ENCODE measurements around the gene AVP. TPM values are rescaled to one million over a fixed set of nuclear protein-coding genes. Genes with fewer than 3 reads are reported as not detected.
A peak's percentile ranks its signal among the peaks of the same experiment; 100 is the strongest.
"Not testable (repeated sequence)": the region's sequence is repeated elsewhere in the genome, so short reads cannot be mapped to it uniquely, and the experiment has no call there.

The AVP gene
- total RNA-seq, 1 donor from 2014 or later = not detected

DNA sequence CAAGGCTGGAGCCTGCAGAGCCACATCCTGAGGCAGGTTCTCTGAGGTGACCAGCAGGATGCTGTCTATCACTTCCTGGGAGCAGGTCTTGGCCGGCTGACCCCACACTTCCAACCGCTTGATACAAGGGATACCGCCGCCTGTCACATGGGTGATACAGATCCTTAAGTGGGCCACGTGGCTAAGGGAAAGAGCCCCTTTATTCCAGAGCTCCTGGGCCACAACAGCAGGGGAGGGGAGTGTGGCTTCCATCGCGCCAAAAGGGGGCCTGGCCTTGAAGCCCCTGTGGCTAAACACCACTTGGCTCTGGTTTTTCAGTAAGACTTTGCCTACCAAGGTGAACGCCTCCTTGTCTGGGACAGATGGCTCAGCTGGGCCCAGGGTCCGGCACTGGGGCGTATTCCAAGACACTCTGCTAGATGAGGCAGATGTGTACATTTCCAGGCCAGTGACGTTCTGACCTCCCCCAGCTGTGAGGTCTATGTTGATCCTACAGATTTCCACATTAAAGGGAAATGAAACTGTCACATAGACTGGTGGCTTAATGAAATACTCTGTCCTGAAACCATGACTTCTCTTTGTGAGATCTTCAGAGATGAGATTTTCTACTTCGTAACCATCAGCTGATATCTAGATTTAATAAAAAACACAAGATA, 37.6 kb upstream of the AVP start:
- H3K9me3 Mint-ChIP-seq = peaks cover 4% of the 10 kb centered on the region
- H3K27ac Mint-ChIP-seq = no peak overlapping the region
- no peaks in the 10 kb centered on the region for H3K27me3 Mint-ChIP-seq
- H3K4me3 Mint-ChIP-seq = no peak overlapping the region
- DNase-seq (ENCODE audit: extremely low spot score, unreplicated experiment) = no peak
- TF ChIP-seq, protein P1, sequence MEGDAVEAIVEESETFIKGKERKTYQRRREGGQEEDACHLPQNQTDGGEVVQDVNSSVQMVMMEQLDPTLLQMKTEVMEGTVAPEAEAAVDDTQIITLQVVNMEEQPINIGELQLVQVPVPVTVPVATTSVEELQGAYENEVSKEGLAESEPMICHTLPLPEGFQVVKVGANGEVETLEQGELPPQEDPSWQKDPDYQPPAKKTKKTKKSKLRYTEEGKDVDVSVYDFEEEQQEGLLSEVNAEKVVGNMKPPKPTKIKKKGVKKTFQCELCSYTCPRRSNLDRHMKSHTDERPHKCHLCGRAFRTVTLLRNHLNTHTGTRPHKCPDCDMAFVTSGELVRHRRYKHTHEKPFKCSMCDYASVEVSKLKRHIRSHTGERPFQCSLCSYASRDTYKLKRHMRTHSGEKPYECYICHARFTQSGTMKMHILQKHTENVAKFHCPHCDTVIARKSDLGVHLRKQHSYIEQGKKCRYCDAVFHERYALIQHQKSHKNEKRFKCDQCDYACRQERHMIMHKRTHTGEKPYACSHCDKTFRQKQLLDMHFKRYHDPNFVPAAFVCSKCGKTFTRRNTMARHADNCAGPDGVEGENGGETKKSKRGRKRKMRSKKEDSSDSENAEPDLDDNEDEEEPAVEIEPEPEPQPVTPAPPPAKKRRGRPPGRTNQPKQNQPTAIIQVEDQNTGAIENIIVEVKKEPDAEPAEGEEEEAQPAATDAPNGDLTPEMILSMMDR (conservative IDR thresholded peaks at IDR 0.05) = no peak
- peaks cover 21% of the 10 kb centered on the region for H3K36me3 Mint-ChIP-seq
- no peaks in the 10 kb centered on the region for H3K4me1 Mint-ChIP-seq (ENCODE audit: unreplicated experiment)

DNA sequence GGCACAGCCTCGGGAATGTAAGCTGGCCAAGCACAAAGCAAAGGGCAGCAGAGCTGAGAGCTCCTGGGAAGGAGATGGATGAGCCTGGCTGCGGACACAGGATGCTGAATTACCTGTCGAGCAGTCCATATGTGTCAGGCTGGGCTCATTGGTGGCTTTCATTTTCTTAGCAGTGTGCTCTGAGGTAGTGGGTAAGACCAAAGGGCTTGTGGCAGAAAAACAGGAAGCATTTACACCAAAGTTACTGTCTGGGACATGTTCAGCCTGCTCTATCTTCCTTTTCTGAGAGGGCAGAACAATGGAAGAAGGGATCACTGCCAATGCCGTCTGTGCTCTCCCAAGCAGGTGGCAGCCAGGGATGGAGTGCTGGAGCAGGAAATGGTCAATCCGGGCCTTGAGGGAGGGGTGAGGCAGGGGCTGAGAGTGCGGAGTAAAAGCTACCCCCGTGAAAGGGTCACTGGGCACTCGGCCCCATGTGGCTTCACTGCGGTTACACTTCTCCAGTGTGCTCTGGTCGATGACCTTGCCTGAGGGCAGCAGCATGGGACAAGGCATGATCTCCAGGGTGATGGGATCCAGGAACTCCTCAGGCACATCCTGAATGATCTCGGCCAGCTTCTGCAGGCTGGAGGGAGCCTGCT, 36.9 kb upstream of the AVP start:
- no peak for DNase-seq (ENCODE audit: extremely low spot score, unreplicated experiment)
- no peak overlapping the region for H3K27ac Mint-ChIP-seq
- peaks cover 21% of the 10 kb centered on the region for H3K36me3 Mint-ChIP-seq
- H3K4me1 Mint-ChIP-seq (ENCODE audit: unreplicated experiment) = no peaks in the 10 kb centered on the region
- TF ChIP-seq, protein P1 (conservative IDR thresholded peaks at IDR 0.05) = no peak
- peaks cover 4% of the 10 kb centered on the region for H3K9me3 Mint-ChIP-seq
- H3K4me3 Mint-ChIP-seq = no peak overlapping the region
- H3K27me3 Mint-ChIP-seq = no peaks in the 10 kb centered on the region

DNA sequence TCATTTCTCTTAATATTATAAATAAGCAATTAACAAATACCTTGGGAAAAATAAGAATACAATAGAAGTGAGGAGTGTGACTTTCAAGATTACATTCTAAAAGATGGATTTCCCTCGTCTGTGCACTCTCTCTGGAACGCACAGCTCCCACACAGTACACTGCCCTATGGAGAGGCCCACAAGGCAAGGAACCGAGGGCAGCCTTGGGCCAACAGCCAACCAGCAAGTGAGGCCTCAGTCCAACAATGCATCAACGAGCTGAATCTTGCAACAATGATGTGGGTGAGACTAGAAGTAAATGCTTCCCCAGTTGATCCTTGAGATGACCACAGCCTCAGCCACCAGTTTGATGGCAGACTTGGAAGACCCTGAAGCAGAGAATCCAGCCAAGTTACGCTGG, 34.5 kb upstream of the AVP start:
- Mint-ChIP-seq H3K27ac (no peak overlapping the region), H3K9me3 (peaks cover 4% of the 10 kb centered on the region), H3K36me3 (peaks cover 21% of the 10 kb centered on the region), H3K27me3 (no peaks in the 10 kb centered on the region), H3K4me3 (no peak overlapping the region), H3K4me1 (ENCODE audit: unreplicated experiment) (peaks cover 4% of the 10 kb centered on the region)
- TF ChIP-seq, protein P1 (conservative IDR thresholded peaks at IDR 0.05) = no peak
- no peak for DNase-seq (ENCODE audit: extremely low spot score, unreplicated experiment)

DNA sequence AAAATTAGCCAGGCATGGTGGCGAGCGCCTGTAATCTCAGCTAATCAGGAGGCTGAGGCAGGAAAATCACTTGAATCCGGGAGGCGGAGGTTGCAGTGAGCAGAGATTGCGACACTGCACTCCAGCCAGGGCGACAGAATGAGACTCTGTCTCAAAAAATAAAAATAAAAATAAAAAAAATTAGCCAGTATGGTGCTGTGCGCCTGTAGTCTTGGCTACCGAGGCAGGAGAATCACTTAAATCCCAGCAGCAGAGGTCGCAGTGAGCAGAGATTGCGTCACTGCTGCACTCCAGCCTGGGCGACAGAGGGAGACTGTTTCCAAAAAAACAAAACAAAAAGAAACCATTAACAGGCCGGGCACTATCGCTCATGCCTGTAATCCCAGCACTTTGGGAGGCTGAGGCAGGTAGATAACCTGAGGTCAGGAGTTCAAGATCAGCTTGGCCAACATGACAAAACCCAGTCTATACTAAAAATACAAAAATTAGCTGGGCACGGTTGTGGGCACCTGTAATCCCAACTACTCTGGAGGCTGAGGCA, 33.4 kb upstream of the AVP start:
- not testable (repeated sequence) for H3K4me1 Mint-ChIP-seq (ENCODE audit: unreplicated experiment); DNase-seq (ENCODE audit: extremely low spot score, unreplicated experiment); H3K27me3 Mint-ChIP-seq; H3K4me3 Mint-ChIP-seq; H3K27ac Mint-ChIP-seq; H3K9me3 Mint-ChIP-seq
- H3K36me3 Mint-ChIP-seq = peaks cover 14% of the 10 kb centered on the region
- TF ChIP-seq, protein P1 (conservative IDR thresholded peaks at IDR 0.05) = peak; percentile 61

DNA sequence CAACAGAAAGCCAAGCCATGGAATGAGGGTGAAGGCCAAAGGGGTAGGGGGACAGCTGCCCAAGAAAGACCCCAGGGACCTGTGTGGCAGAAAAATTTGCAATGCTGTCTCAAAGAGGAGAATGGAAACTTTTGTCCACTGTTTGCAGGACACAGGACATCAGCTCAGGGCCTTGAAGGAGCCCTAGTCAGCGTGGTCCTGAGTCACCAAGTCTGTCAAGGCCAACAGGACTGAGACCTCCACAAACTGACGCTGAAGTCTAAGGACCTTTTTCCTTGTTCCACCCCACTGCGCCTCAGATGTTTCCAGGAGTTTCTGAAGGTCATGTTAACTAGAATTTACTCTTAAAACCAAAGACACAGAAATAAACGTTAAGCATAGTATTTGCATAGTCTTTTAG, 31.8 kb upstream of the AVP start:
- Mint-ChIP-seq H3K27me3 (no peaks in the 10 kb centered on the region), H3K36me3 (peaks cover 7% of the 10 kb centered on the region), H3K4me1 (ENCODE audit: unreplicated experiment) (peaks cover 4% of the 10 kb centered on the region), H3K27ac (no peak overlapping the region), H3K9me3 (no peaks in the 10 kb centered on the region), H3K4me3 (no peak overlapping the region)
- no peak for DNase-seq (ENCODE audit: extremely low spot score, unreplicated experiment)
- TF ChIP-seq, protein P1 (conservative IDR thresholded peaks at IDR 0.05) = no peak

Measured in type B pancreatic cell (in vitro differentiated cells).